Activated CD4-positive, alpha-beta T cell treated with anti-CD3 and anti-CD28 coated beads, Interleukin-2, Interleukin-6, amounts not matched to agents 100 ng/mL and 50 ng/mL, durations not matched to agents 16 hours and 8 hours (primary cell): ENCODE measurements around the gene CAPN5.
A peak's percentile ranks its signal among the peaks of the same experiment; 100 is the strongest.
"Not testable (repeated sequence)": the region's sequence is repeated elsewhere in the genome, so short reads cannot be mapped to it uniquely, and the experiment has no call there.

ENCODE experiments used
- DNase-seq: peaks from one replicate; pipeline ENCODE4 v3.0.0-alpha.2; 2020

Gene CAPN5

GRCh38 chr11:77086521-77087472 lies 20.0 kb downstream of the CAPN5 start:
- DNase-seq: no peak

- no peak for DNase-seq
These were observed 21.0 kb downstream of the CAPN5 start for GRCh38 chr11:77087723-77088225.

DNA sequence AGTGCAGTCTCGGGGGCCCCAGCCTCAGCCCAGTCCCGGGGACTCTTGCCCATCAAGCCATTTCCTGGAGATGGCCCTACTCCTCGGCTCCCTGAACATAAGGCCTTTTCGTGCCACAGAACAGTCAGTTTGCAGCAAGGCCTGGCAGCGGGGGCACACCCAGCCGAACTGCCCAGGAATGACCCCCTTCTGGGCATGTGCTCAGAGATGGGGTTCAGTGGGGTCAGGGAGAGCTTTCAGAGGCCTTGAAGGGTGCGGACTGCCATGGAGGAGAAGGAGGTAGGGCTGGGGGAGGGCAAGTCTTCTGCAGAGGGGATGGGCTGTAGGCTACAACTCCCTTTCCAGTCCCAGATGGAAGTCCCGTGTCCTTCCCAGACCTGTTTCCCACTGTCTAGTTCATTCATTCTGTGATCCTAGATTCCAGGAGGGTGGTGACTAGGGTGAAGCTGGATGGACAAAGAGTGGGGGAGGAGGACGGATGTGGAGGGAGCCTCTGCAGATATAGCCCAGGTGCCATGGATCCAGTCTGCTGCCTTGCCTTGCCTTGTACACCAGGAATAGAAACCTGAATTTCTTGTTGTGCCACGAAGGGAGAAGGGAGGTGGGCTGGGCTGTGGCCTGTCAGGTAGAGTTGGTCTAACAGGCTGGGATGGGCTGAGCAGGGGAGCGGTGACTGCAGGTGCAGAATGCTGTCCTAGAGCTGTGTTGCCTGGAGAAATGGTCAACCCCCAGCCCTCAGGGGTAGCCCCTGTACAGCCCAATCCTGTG lies 21.6 kb downstream of the CAPN5 start:
- no peak for DNase-seq

DNA sequence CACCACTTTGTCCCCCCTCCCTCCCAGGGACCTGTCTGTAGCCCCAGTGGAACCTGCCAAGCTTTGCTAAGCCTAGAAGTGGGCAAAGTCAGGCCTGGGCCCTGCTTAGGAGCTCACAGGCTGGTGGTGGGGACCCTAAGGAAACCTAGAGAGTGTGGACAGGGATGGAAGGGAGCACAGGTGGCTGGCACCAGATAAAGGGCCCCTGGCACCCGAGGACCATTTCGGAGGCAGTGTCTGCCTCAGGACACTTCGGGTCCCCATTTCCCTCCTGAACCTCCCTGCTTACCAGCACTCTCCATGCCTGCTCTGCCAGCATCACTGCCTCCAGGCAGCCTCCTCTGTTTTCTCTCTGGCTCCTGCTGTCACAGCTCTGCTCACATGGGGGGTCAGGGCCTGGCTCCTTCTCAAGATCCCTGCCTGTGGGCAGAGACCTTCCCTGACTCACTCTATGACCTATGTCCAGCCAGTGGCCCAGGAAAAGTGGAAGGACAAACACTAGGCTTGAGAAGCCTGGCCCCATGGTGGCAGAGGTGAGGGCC lies 22.3 kb downstream of the CAPN5 start:
- no peak for DNase-seq

DNA sequence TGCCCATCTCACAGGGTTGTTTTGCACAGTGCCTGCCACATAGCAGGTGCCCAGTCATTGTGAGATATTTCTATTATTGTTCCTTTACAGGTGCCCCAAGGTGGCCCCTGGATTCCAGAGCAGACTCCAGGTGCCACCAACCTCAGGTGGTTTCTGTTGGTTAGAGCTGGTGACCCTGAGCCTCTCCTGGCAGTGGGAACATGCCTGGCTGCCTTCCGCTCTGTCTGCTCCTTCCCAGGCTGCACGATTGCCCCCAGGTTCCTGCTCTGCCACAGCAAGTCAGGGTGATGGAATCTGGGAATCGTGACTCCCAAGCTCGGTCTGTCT lies 23.2 kb downstream of the CAPN5 start:
- no peak for DNase-seq

DNA sequence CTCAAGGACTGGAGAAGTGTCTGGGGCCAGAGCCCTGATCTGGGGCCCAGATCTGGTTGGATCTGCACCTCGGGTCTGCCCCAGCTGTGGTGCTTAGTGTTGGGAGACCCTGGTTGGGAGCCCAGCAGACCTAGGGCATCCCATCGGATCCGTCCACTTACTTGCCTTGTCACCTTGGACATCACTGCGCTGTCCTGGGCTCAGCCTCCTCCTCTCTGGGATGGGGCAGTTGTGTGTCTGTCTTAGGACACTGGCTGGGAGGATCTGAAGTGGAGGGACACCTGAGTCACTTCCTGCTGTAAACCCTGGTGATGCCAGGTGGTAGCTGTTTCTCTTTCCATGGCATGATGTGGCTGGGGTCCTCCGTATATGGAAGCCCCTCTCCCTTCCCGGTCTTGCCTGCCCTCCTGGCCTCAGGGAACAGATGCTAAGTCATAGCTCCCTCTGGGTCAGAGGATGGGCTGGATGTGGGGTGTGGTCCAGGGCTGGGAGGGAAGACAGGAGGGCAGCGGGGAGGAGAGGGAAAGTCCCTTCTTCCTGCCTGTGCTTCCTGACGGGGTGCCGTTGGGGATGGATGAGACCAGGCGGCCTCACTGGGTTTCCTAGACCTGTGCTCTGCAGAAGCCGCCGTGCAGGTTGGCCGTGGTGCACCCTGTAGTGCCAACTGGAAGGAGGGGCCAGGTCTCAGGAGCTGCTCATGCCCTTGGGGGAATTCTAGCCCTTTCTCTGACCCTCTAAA lies 23.8 kb downstream of the CAPN5 start:
- no peak for DNase-seq

DNA sequence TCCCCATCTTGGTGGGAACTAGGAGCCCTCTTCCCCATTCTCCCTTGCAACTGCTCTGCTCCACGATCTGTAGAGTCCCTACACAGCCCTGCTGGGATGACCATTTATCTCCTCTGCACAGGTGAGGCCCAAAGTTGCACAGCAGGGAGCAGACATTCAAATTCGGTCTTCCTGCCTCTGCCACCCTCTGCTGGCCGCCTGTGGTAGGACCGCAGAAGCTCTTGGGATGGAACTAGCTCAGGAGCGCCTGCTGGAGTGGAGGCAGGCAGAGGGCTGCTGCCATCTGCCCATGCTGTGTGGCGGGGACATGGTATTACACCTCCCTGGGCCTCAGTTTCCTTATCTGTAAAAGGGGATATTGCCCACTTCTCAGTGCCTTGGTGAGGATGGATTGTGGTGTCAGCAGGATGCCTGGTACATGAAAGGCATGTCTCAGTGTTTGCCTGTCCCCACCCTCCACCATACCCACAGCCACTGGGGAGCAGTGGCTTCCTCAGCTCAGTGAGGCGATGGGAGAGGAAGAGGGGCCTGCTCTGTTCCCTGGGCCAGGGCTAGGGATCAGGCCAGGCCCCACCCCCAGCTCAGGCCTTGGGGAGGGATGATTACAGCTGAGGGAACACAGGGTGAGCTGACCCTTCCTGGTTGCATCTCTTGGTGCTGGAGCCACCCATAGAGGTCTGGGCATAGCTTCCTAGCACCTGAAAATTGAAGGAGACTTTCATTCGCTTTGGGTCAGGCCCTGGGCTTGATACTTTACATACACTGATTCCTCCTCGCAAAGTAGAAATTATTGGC lies 24.6 kb downstream of the CAPN5 start:
- DNase-seq: peak; percentile 83

- no peak for DNase-seq
These were observed 25.6 kb downstream of the CAPN5 start for GRCh38 chr11:77092382-77092781.

DNA sequence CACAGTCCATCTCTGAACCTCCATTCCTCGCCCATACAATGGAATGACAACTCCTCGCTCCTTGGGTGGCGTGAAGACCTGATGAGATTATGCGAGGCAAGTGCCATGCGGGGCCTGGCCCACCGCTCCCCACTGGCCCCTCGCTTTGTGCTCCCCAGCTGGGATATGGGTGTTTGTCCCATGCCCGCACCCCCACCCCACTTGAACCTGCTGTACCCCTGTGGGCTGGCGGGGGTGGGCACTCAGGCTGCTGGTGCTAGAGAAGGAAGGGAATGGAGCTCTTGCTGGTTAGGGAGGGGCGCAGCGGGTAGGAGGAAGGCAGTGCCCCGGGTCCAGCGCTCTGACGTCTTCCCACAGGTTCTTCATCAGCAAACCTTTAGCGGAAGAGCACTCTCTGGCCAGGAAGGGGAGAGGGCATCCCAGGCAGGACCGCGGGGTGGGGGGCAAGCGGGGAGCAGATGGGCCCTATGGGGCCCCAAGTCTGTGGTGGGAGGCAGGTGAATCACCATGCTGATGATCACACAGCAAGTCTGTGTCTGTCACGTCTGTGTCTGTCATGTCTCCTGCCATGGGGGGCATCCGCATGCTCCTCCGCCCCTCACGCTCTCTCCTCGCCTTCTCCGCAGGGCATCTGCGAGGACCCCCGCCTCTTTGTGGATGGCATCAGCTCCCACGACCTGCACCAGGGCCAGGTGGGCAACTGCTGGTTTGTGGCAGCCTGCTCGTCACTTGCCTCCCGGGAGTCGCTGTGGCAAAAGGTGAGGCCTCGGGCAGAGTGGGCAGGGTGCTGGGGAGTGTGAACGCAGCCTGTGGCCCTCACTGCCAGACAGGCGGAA lies 26.5 kb downstream of the CAPN5 start:
- no peak for DNase-seq

DNA sequence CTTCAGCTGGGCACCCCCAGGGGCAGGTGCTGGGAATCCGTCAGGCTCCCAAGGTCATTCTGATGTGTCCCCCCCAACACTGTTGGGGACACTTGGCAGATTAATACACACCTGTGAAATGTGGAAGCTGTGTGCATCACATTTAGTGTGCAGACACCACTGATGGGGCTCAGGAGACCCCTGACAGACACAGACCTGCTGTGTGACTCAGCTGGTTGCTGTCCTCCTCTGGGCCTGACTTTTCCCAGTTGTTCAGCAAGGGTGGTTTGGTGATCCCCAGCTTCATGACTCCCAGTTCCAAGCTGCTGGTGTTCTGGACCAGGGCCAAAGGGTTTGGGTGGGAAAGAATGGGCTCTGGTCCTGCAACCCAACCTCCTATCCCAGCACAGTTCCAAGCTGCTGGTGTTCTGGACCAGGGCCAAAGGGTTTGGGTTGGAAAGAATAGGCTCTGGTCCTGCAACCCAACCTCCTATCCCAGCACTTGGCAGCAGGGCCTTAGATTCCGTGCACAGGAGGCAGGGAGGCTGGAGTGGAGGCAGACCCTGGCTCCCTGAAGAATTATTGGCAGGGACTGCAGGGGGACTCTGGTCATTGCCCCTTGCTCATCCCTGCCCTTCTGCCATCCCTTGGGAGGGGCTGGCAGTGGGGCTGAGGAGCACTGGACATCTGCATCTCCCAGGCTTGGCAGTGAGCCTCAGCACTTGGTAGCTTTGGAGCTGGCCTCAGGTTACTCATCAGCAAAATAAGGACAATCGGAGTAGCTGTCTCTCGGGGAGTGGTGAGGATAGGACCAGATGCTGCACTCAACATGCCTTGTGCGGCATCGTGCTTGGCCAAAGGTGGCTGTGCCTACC lies 27.4 kb downstream of the CAPN5 start:
- no peak for DNase-seq

DNA sequence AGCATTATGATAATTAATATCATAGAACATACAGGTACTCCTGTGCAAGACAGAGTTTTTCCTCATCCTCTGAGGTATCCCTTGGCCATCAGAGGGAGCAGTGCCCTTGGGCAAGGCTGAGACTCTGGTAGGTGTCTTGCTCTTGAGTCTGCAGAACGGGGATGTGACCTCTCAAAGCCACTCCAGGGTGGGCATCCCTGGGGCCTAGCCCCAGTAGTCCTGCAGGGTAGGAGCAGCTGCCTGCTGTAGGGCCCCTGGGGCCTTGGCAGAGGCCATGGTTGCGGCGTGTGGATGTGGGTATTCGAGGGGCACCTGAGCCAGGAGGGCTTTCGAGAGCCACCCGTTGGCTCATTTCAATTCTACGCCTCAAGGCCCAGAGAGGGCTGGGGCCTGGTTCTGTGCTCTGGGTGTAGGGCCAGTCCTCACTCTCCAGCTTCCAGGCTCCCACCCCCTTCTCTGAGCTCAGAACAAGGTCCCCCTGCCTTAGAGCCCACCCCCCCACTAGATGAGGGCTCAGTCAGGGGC lies 28.1 kb downstream of the CAPN5 start:
- DNase-seq: no peak

DNA sequence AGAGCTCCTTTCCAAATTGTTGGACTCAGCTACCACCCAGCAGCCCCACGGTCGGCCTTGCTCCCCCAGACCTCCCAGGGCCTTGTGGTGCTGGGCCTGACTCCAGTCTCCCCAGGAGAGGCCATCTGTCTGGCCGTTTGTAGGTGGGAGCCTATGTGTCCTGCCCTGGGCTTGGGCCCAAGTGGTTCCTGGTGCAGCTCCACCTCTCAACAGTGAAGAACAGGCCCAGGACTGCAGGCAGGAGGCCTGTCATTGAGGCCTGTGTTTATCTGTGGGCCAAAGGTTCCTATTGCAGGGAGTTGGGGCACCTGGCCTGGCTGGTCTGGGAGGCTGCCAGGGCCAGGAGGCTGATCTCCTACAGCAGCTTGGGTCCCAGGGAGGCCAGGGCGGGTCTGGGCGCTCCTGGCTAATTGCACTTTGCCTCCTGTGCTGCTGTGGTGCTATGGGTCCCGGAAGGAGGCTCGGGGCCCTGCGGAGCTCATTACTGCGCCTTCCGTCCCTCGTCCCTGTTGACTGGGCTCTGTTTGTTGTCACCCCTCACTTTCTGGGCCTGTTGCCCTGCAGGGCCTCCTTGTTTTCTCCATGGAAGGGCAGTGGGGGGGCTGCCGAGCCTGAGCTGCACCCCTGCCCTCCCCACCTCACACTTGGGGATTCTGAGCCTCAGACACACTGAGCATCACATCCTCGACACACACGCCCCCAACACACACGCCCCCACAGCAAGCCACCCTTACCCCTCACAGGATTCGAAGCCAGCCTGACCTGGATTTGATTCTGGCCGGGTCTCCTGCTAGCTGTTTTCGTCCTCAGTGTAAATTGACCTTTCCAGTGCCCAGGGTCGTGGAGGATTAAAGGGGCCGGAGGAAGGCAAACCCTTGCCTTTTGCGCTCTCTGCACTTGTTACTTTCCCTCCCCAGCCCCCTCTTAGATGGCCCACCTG lies 29.1 kb downstream of the CAPN5 start:
- no peak for DNase-seq

- no peak for DNase-seq
These were observed 29.8 kb downstream of the CAPN5 start for GRCh38 chr11:77096591-77097019.

DNA sequence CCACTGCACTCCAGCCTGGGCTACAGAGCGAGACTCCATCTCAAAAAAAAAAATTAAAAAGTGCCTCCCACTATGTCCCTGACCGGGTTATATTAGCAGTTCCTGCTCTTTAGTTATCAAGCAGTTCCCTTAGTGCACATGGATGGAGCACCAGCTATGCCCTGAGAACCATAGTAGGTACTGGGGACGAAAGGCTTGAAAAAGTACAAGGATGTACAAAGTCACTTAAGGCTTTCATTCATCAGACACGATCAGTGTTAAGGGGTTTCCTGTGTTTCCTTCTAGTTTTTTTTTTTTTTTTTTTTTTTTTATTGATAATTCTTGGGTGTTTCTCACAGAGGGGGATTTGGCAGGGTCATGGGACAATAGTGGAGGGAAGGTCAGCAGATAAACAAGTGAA lies 30.4 kb downstream of the CAPN5 start:
- not testable (repeated sequence) for DNase-seq

DNA sequence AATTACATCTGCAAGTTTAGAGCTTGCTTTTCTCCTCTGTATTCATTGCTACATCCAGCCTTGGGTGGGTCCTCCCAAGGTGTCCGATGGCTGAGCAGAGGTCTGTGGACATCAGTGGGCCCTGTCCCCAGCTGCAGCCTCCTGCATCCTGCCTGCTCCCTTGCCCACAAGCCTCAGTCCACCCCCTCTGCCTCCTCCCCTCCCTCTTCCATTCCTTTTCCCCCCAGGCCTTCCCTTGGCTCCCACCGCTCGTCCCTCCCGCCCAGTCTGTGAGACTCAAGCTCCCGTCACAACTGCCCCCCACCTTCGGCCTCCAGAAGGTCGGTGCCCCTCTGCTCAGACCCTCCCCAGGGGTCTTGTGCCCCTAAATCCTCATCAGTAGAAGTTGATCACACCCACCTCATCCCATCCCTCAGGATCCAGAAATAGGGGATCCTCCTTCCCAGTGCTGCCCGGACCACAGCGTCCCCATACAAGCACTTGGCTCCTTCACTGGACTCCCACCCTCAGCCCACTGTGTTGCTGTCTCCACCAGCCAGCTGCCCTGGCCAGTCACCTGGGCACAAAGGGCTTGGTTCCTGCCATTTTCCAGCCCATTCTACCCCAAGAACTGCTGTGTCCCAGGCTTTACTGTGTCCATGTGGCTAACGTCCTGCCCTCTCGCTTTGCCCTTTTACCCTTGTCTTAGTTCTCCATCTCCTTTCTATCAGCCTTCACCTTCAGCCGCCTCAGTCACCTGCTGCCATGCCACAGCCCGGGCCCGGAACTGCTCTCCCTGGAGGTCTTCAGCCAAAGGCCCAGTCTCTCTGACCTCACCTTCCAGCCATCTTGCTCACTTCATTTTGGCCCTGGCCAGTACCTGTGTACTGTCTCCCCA lies 33.6 kb downstream of the CAPN5 start:
- no peak for DNase-seq

DNA sequence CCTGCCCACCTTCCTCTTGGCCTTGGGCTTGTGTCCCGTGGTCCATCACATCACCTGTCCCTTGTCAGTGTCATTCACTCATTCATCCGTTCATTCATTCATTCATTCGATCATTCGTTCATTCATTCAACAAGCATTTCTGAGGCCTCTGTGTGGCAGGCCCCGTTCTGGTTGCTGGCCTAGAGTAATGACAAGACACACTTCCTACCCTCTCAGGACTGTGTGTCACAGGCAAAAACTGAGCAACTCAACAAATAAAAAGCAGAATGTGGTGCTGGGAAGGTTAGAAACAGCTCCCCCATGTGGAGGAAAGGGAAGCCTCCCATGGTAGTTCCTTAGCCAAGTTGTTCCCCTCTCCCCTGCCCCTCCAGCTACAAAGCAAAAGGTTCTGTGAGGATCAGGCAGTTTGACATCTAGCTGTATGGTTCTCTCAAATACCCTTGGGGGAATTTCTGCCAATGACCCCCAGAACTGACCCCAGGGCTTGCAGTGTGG lies 34.3 kb downstream of the CAPN5 start:
- DNase-seq: peak; percentile 19
